WERI-Rb-1 (cell line): ENCODE measurements around the gene RSPO4.
A peak's percentile ranks its signal among the peaks of the same experiment; 100 is the strongest.

Source experiments
- DNase-seq: peaks from one replicate; pipeline ENCODE4 v3.0.0-alpha.2; 2020
- H3K27ac ChIP-seq: fragments of 250-450 bp; sonication (Bioruptor Pico); 2 replicates; pipeline ENCODE4 v1.5.1; 2020; ENCODE audit warnings: mild to moderate bottlenecking, moderate library complexity
- H3K27me3 ChIP-seq: fragments of 250-450 bp; sonication (Bioruptor Pico); 2 replicates; pipeline ENCODE4 v1.5.1; 2021; ENCODE audit warnings: mild to moderate bottlenecking, low read depth, moderate library complexity; ENCODE audit not compliant: insufficient read depth, severe bottlenecking
- H3K36me3 ChIP-seq: fragments of 250-450 bp; sonication (Bioruptor Pico); 2 replicates; pipeline ENCODE4 v1.5.1; 2020; ENCODE audit warnings: mild to moderate bottlenecking, moderate library complexity
- H3K4me3 ChIP-seq: 2 replicates; pipeline ENCODE4 v1.5.1; 2011; ENCODE audit warnings: low read depth, mild to moderate bottlenecking, control low read depth, low read length
- H3K9me3 ChIP-seq: fragments of 250-450 bp; sonication (Bioruptor Pico); 2 replicates; pipeline ENCODE4 v1.5.1; 2021; ENCODE audit warnings: mild to moderate bottlenecking, moderate library complexity; ENCODE audit not compliant: severe bottlenecking
- TF ChIP-seq, protein P1 (sequence below): IDR thresholded peaks from 2 replicates; pipeline ENCODE4 v1.5.1; 2011; ENCODE audit warnings: low read depth, mild to moderate bottlenecking, control low read depth, inconsistent platforms, low read length

The RSPO4 gene

DNA sequence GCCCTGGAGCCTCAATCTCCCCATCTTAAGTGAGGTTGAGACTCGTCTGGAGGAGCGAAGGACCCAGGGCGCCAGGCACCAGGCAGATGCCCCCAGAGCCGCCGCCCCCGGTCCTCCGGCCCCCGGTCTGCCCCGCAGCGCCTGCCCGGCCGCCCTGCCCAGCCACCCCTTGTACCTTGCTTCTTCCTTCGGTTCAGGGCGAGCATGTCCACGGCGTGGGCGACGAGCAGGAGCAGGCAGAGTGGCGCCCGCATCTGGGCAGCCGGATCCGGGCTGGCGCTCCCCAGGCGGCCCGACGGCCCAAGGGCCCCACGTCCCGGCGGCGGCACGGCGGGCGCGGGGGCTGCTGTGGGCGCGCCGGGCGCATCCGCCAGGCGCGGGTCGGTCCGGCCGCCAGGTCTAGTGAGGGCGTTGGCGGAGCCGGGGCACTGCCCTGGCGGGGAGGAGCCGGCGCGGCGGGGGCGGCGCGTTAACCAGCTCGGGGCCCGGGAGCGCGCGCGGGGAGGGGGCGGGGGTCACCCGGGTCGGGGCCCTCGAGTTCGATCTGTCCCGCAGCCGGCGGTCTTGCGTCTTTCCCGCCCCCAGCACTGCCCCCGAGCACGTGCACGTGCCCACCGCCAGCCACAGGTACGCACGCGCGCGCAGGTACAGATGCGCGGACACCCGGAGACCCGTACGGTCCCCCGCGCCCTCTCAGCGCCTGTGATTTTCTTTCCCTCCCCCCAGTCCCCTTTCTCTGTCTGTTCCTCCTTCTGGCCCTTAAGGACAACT is at the start of gene RSPO4:
Gene RSPO4, minus strand, starts transcription at position 401 of the 771 bp plus-strand sequence. Its CDS starts 147 bp downstream, at position 254.
- peak within 1 kb of the TSS; percentile 50 for H3K4me3 ChIP-seq
- H3K27ac ChIP-seq = peak within 1 kb of the TSS; percentile 20; the same call in 1 of the 2 replicates
- H3K9me3 ChIP-seq = no peaks in the 10 kb centered on the region
- no peaks in the 10 kb centered on the region for H3K36me3 ChIP-seq
- H3K27me3 ChIP-seq = no peaks in the 10 kb centered on the region
- TF ChIP-seq, protein P1, sequence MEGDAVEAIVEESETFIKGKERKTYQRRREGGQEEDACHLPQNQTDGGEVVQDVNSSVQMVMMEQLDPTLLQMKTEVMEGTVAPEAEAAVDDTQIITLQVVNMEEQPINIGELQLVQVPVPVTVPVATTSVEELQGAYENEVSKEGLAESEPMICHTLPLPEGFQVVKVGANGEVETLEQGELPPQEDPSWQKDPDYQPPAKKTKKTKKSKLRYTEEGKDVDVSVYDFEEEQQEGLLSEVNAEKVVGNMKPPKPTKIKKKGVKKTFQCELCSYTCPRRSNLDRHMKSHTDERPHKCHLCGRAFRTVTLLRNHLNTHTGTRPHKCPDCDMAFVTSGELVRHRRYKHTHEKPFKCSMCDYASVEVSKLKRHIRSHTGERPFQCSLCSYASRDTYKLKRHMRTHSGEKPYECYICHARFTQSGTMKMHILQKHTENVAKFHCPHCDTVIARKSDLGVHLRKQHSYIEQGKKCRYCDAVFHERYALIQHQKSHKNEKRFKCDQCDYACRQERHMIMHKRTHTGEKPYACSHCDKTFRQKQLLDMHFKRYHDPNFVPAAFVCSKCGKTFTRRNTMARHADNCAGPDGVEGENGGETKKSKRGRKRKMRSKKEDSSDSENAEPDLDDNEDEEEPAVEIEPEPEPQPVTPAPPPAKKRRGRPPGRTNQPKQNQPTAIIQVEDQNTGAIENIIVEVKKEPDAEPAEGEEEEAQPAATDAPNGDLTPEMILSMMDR = no peak
- DNase-seq = peak; percentile 49

DNA sequence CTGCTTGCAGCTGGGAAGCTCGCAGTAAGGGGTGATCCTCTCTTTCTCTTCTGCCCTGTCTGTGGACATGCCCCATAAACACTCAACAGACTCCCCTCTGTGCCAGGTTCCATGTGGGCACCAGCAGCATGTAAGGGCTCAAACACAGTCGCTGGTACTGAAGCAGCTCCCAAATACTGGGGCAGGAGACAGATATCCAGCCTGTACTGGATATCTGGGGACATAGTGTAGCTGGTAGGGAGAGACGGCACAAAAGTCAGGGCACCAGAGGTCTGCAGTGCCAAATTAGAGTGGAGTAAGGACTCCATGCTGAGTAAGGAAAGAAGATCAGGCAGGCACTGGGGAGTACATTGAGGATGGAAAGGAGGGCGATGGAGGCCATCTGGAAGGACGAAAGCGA is 48.3 kb upstream of the RSPO4 start:
- no peak overlapping the region for H3K4me3 ChIP-seq
- H3K27me3 ChIP-seq = no peaks in the 10 kb centered on the region
- TF ChIP-seq, protein P1 = no peak
- DNase-seq = no peak
- H3K27ac ChIP-seq = no peak overlapping the region
- H3K9me3 ChIP-seq = no peaks in the 10 kb centered on the region
- H3K36me3 ChIP-seq = no peaks in the 10 kb centered on the region

DNA sequence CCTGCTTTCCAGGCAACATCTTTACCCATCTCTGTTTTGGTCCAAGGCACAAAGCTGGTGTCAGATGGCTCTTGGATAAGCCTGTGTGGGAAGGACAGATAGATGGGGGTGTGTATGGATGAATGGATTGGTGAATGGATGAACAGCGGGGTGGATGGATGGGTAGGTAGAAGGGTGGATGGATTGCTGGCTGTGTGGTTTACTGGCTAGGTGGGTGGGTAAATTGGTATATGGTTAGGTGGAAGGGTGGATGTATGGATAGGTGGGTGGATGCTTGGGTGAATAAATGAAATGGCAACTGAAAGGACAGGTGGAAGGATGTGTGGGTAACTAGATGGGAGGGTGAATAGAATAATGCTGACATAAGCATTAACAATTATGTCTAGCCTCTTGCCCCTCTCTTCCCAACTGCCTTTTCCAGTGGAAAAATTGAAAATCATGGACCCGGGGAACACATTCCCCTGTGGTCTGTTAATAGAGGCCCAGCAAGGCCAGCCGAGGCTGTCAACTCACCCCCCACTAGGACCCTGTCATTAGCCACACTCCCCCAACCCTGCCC is 43.8 kb upstream of the RSPO4 start:
- no peak for DNase-seq
- H3K27me3 ChIP-seq = peaks cover 7% of the 10 kb centered on the region
- TF ChIP-seq, protein P1 = no peak
- H3K36me3 ChIP-seq = no peaks in the 10 kb centered on the region
- no peaks in the 10 kb centered on the region for H3K9me3 ChIP-seq
- no peak overlapping the region for H3K27ac ChIP-seq
- no peak overlapping the region for H3K4me3 ChIP-seq

DNA sequence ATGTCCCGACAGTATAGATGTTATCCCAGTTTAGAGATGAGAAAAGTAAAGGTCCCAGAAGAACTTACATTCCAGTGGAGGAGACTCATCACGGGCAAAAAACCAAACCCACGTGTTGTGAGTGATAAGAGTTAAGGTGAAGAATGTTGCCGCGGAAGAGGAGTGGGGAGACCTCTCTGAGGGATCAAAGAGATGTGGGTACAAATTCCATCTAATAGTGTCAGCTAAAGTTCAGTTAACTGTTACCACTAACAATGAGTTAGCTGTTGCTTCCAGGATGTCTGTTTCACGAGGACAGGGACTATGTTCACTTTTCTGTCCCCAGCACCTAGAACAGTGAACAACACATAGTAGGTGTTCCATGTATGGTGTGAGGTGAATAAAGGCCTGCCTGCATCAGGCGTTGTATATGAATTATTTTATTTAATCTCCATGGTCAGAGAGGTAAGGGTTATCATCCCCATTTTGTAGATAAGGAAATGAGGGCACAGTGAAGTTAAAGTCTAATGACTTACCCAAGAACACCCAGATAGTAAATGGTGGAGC is 39.8 kb upstream of the RSPO4 start:
- no peak overlapping the region for H3K4me3 ChIP-seq
- no peaks in the 10 kb centered on the region for H3K9me3 ChIP-seq
- DNase-seq = no peak
- TF ChIP-seq, protein P1 = no peak
- no peaks in the 10 kb centered on the region for H3K36me3 ChIP-seq
- peaks cover 7% of the 10 kb centered on the region for H3K27me3 ChIP-seq
- H3K27ac ChIP-seq = no peak overlapping the region

DNA sequence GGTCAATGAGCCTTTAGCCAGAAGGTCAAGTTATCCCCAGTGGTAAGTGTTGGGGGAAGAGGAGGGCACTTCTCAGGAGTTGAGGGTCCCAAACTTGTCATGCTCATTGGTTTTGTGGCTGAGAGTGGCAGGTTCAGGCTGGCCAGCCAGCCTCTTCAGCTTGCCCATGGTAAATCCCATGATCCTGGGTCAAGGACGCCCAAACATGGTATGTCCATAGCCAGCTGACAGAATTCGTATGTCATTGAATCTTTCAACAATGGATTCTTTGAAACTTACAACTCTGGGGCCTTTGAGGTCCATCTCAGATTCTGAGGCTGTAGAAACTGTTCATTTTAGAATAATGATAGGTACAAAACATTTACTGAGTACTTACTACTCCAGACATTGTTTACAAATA is 36.1 kb upstream of the RSPO4 start:
- peaks cover 3% of the 10 kb centered on the region for H3K27me3 ChIP-seq
- no peaks in the 10 kb centered on the region for H3K36me3 ChIP-seq
- H3K9me3 ChIP-seq = no peaks in the 10 kb centered on the region
- TF ChIP-seq, protein P1 = no peak
- H3K27ac ChIP-seq = no peak overlapping the region
- no peak for DNase-seq
- H3K4me3 ChIP-seq = no peak overlapping the region
